GF-D8 (cell line): Measurements from ENCODE around the gene SCAP.

Experiments
- DNase-seq: peaks from one replicate; lab custom pipeline; 2025; lab: John Stamatoyannopoulos, UW

SCAP gene

DNA sequence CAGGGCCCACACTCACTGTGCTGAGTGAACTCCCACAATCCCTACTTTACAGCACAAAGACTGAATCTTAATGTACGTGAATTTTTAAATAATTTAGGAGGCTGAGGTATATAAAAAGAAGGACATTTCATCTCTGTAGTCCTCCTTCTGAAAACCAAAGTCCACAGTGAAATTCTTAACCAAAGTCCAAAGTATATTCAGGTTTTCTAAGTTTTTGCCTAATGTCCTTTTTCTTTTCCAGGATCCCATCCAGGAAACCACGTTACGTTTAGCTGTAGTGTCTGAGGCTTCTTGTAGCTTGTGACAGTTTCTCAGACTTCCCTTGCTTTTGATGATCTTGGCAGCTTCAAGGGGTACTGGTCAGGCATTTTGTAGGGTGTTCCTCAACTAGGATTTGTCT lies 44.5 kb downstream of the SCAP start:
- no peak for DNase-seq

- DNase-seq = no peak
Observed at GRCh38 chr3:47430606-47431005, 45.1 kb downstream of the SCAP start.

DNA sequence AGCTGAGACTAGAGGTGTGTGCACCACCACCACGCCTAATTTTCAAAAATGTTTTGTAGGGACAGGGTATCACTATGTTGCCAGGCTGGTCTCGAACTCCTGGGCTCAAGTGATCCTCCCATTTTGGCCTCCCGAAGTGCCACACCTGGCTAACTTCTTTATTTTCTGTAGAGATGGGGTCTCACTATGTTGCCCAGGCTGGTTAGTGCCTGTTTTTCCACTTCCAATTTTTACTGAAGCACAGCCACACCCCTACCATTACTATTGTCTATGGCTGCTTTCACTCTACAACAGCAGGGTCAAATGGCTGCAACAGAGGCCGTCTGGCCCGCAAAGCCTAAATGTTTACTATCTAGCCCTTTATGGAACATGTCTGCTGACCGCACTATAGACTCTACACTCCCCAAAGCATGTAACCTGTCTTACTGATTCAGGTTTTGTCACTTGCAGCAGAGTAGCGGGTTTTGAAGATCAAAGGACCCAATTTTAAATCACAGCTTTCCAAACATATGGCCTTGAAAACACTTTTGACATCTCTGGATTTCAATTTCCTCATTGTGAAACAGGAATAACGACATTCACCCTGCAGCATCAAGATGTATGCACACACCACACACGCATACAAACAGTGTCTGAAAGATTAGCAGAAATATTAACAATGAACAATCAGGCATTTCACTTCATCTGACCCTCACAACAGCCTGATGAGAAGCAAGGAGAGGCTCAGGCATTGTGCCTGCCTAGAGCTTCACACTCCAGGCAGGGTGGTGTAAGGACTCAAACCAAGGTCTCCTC lies 46.1 kb downstream of the SCAP start:
- DNase-seq = no peak

GRCh38 chr3:47428662-47429061 lies 47.1 kb downstream of the SCAP start:
- DNase-seq = no peak

DNA sequence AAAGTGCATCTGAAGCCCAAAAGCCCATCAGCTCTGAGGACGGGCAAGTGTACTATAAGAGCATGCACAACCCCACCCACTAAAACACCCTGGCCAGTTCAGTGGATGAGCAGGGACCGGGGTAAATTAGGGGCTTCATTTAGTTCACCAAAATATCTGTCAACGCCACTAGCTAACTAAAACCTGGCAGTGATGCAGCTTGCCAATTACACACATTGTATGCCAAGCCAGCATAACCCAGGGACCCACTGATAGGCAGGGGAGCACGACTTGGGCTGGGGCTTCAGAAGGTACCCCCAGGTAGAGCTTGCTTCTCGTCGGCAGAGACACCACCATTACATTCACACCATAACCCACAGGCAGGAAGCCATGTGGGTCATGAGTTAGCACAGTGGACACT lies 47.9 kb downstream of the SCAP start:
- DNase-seq = no peak

GRCh38 chr3:47425959-47426358 lies 49.8 kb downstream of the SCAP start:
- DNase-seq = no peak

GRCh38 chr3:47425383-47425778 lies 50.4 kb downstream of the SCAP start:
- no peak for DNase-seq

DNA sequence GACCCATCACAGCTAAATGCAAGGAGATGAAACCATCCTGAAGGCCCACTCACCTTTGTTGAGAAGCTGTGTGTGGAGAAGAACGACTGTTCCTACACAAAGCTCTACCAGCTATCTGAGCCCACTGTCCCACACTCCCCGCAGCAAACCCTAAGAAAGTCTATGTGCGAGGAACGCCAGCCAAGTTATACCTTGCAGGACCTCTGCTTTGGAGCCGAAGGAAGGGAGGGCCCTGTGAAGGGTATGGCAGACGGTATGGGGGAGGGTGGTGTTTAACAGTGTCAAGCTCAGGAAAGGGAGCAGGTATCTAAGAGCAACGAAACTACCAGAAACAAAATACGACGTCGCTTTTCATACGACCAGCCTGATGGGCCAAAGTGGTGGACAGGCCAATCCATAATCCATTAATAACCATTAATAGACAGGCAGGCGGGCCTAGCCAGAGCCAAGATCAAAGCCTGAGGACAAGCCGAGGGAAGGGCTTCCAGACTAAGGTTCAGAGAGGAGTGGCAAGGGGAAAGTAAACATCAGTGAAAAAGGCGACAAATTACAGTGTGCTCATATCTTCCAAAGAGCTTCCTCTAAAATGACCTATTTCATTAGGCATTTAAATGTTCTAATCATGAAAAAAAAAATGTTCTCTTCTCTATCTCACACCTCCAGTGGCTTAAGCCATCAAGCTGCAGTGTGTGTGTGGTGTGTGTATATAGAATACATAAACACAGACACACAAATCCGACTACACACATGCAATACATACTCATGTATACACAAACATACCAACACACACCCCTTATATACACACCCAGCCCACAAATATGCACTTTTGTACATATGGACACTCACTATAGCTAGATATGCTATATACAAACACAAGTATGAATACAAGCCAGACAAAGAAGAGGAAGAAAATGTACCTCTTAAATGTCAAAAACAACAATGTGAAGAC lies 51.0 kb downstream of the SCAP start:
- no peak for DNase-seq

- no peak for DNase-seq
Observed at GRCh38 chr3:47423548-47424145, 52.1 kb downstream of the SCAP start.

DNA sequence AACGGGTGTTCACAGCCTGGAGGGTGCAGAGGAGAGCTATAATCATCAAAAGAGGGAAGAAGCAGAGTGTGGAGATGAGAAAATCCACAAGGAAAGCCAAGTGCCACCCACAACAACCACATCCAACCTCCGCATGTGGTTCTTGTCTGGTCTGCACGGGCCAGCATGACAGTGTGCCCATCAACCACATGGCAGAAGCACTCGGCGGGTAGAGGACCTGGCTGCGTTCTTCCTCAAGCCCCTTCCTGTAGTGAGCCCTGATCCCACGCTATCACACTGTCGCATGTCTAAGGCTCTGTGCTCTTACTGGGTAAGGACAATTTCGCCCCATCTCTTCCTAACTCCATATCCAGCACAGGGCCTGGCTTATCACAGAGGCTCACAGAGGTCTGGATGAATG lies 53.0 kb downstream of the SCAP start:
- DNase-seq = no peak

GRCh38 chr3:47421741-47422649 lies 53.7 kb downstream of the SCAP start:
- no peak for DNase-seq

- peak; percentile 66 for DNase-seq
Observed at GRCh38 chr3:47420511-47421484, 54.9 kb downstream of the SCAP start.

- no peak for DNase-seq
Observed at GRCh38 chr3:47420044-47420430, 55.7 kb downstream of the SCAP start.

GRCh38 chr3:47419083-47420043 lies 56.4 kb downstream of the SCAP start:
- no peak for DNase-seq

DNA sequence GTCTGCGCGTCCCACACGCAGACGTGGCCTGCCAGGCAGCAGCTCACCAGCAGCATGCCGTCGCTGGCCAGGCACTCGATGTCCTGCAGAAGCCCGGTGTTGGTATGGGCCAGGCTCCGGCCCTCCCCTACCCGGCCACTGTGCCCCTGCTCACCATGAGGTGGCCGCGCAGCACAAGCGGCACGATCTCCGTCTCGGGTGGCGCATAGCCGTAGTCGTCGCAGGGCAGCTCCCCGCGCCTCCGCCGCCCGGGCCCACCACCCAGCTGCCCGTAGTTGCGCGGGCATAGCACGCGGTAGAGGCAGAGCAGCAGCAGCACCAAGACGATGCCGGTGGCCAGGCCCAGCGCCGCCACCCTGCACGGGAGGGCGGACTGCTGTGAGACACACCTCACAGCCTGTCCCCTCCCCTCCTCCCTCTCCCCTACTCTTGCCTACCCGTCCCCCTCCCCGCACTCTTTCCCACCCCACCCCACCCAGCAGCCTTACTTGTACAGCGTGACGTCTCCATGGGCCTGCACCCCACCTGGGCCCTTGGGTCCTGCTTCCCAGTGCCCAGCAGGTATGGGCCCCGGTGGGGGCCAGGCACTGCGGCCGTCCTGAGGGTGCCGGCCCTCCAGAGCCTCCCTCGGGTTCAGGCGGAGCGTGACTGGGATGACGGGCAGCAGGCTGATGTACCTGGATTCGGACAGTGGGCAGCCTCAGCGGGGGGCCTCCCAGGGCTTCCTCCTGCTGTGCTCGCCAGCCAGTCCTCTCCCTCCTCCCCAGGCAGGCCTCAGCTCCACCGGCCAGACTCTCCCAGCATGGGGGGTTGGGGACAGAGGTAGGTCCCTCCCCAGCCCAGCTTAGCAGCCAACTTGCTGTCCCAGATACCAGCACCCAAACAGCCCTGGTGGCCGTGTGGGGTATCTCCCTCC lies 57.3 kb downstream of the SCAP start:
- DNase-seq = no peak

DNA sequence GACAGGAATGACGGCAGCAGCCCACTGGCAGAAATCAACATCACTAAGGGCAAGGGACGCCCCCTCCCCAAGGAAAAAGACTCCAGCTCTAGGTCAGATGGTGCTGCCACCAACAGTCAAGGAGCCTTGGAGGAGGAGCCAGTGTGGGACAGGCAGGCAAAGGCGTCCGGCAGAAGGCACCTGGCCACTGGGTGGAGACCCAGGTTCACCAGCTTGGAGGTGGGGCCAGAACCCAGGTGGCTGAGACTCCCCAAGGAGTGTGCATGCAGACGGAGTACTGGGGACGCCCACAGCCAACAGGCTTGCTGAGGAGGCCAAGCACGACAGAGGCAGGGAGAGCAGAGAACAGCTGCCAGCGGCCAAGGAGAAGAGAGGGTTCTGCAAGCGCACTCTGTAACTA lies 59.7 kb downstream of the SCAP start:
- DNase-seq = no peak

GRCh38 chr3:47414666-47415587 lies 60.8 kb downstream of the SCAP start:
- no peak for DNase-seq
